Measurements from ENCODE around the gene PGS1. TPM values are rescaled to one million over a fixed set of nuclear protein-coding genes. Genes with fewer than 3 reads are reported as not detected.

Gene PGS1
- total RNA-seq, 3 donors from 2014 or later = 47.4 to 51.7 (median 47.5) TPM

DNA sequence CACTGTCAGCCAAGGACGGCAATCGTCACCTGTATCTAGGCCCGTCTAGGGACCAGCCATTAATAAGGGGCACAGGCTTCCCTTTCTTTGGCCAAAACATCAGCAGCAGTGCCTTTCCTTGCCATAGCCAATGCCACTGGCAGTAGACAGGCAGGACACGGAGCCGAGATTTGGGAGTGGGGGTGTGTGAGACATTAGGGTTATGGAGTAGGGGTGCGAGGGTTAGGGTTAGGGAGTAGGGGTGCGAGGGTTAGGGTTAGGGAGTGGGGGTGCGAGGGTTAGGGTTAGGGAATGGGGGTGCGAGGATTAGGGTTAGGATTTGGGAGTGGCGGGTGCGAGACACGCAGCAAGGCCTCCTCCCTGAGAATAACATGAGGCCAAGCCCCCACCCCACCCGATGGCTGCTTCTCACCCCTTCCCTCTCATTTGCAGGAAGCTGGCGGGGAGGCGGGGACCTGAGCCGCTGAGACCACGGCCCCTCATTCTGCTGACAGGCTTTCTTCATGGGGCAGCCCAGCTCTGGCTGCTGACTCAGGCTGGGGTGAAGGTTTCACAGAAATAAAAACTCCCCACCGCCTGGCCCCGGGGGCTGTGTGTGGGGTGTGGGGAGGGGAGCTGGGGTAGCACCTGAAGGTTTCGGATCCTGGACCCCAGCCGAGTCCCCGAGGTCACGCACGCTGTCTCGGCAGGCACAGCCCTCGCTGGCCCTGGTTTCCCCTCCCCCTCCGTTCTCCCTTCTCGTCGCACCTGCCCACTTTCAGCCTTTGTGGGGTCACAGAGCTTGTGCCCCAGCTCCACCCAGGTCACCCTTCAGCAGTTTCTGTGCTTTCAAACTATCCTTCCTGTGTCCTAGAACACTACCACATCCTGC lies 93.8 kb downstream of the PGS1 start:
- Mint-ChIP-seq H3K27me3 (ENCODE audit: low read depth) (peaks cover 4% of the 10 kb centered on the region), H3K36me3 (ENCODE audit: insufficient read depth) (no peaks in the 10 kb centered on the region), H3K9me3 (no peaks in the 10 kb centered on the region), H3K4me1 (ENCODE audit: low read depth) (peaks cover 11% of the 10 kb centered on the region), H3K4me3 (no peak overlapping the region)
- DNase-seq = no peak
- ATAC-seq = no peak

DNA sequence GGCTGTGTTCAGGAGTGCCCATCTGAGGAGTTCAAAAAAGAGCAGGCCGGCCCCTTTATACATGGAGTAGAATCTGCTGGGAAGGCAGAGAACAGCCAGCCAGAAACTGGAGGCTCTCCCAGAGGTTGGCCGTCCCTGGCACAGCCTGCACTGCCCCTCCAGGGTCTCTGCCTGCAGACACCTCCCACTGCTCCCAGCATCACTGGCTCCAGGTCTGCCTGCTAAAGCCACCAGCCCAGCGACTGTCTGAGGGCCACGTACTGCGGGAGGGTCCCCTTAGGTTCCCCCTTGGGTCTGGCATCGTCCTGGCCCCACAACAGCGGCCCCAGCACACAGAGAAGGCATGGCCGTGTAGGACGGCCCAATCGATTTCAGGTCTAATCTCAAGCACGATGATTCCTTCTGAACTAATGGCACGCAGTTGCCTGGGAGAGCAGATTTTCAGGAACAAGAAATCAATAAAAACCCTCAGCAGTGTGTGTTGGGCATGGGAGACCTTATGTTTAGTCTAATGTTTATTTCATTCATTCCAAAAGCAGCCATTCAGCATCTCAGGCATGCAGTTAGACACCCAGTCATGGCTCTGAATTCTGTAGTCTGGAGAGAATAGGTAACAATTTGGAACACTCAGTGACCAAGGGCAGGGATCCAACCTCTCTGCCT lies 95.6 kb downstream of the PGS1 start:
- Mint-ChIP-seq H3K4me1 (ENCODE audit: low read depth) (peaks cover 11% of the 10 kb centered on the region), H3K9me3 (no peaks in the 10 kb centered on the region), H3K36me3 (ENCODE audit: insufficient read depth) (no peaks in the 10 kb centered on the region), H3K27me3 (ENCODE audit: low read depth) (peaks cover 4% of the 10 kb centered on the region), H3K4me3 (no peak overlapping the region)
- ATAC-seq = no peak
- no peak for DNase-seq

Other genes starting within 250 kb of the PGS1 start
- 10 to 100 TPM; 79.1 to 87.1 (median 81.5) TPM for gene TMC6, start 249.9 kb upstream of the PGS1 start, total RNA-seq
- gene TMC8, start 247.9 kb upstream of the PGS1 start, total RNA-seq = 10 to 100 TPM; 46.9 to 69.4 (median 61.7) TPM
- not detected for gene C17orf99, start 232.3 kb upstream of the PGS1 start, total RNA-seq
- gene SYNGR2, start 210.1 kb upstream of the PGS1 start, total RNA-seq = 100 to 1,000 TPM; 192 to 224 (median 196) TPM
- gene TK1, start 191.6 kb upstream of the PGS1 start, total RNA-seq = 10 to 100 TPM; 23.0 to 30.3 (median 26.8) TPM
- gene AFMID, start 191.3 kb upstream of the PGS1 start, total RNA-seq = 10 to 100 TPM; 15.8 to 16.9 (median 16.1) TPM
- 1 to 10 TPM; 5.4 to 10.0 (median 8.5) TPM for gene BIRC5, start 164.4 kb upstream of the PGS1 start, total RNA-seq
- gene TMEM235, start 147.0 kb upstream of the PGS1 start, total RNA-seq = not detected
- 100 to 1,000 TPM; 118 to 143 (median 136) TPM for gene SOCS3, start 18.6 kb upstream of the PGS1 start, total RNA-seq
- gene DNAH17, start 198.7 kb downstream of the PGS1 start, total RNA-seq = under 1 TPM; 0.05 to 0.08 (median 0.05) TPM